Epithelial cell of proximal tubule (primary cell): ENCODE measurements around the gene TPBGL. TPM values are rescaled to one million over a fixed set of nuclear protein-coding genes. Genes with fewer than 3 reads are reported as not detected.

Experiments
- DNase-seq: peaks from one replicate; pipeline ENCODE4 v3.0.0-alpha.2; 2011; ENCODE audit warnings: low read depth
- H3K4me3 ChIP-seq: 2 replicates; pipeline ENCODE4 v1.5.1; 2011; ENCODE audit warnings: low read depth, mild to moderate bottlenecking, low read length
- total RNA-seq: library from RNA; depleted of rRNA; stranded (reverse); fragments of >200 nt; gene quantifications from 2 replicates; pipeline ENCODE4 v1.2.3, GENCODE V29; 2015
- TF ChIP-seq, protein P1 (sequence below): conservative IDR thresholded peaks from 2 replicates; pipeline ENCODE4 v1.5.1; 2012; ENCODE audit warnings: low read depth, mild to moderate bottlenecking, low read length

The TPBGL gene, protein sequence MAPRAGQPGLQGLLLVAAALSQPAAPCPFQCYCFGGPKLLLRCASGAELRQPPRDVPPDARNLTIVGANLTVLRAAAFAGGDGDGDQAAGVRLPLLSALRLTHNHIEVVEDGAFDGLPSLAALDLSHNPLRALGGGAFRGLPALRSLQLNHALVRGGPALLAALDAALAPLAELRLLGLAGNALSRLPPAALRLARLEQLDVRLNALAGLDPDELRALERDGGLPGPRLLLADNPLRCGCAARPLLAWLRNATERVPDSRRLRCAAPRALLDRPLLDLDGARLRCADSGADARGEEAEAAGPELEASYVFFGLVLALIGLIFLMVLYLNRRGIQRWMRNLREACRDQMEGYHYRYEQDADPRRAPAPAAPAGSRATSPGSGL
- not detected in 2 replicates for total RNA-seq

DNA sequence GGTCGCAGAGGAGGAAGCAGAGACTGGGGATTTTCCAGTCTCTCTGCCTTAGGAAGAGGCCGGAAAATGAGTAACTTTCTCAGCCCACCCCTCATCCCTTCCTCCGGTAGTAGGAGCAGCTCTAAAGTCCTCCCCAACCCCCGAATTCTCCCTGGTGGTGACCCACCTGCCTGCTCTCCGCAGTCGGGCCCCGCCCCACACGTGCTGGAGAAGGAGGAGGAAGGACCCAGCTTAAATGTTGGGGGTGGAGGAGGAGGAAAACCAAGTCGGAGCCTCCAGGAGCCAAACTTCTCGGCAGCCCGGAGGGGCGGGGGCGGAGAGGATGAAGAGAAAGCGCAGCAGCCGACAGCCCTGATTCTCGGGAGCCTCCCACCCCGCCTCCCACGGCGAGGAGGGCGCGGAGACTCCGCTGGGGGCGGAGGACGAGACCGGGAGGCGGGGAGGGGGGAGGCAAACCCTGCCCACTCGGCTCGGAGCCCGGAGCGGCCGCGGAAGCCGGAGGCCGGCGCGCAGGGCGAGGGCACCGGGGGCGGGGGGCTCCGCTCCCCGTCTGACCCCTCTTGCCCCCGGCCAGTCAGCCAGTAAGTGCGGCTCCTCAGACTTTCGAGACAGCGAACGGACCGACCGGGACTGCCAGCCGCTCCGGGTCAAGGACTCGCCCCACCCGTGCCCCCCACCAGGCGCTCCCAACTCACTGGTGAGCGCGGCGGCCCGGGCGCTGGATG, at the start of gene TPBGL:
Gene TPBGL, plus strand, starts transcription at position 464 of the 725 bp plus-strand sequence. CDS start 276 bp downstream, outside the sequence.
- peak within 1 kb of the TSS; percentile 40 for H3K4me3 ChIP-seq
- no peak for DNase-seq
- TF ChIP-seq, protein P1, sequence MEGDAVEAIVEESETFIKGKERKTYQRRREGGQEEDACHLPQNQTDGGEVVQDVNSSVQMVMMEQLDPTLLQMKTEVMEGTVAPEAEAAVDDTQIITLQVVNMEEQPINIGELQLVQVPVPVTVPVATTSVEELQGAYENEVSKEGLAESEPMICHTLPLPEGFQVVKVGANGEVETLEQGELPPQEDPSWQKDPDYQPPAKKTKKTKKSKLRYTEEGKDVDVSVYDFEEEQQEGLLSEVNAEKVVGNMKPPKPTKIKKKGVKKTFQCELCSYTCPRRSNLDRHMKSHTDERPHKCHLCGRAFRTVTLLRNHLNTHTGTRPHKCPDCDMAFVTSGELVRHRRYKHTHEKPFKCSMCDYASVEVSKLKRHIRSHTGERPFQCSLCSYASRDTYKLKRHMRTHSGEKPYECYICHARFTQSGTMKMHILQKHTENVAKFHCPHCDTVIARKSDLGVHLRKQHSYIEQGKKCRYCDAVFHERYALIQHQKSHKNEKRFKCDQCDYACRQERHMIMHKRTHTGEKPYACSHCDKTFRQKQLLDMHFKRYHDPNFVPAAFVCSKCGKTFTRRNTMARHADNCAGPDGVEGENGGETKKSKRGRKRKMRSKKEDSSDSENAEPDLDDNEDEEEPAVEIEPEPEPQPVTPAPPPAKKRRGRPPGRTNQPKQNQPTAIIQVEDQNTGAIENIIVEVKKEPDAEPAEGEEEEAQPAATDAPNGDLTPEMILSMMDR = no peak

DNA sequence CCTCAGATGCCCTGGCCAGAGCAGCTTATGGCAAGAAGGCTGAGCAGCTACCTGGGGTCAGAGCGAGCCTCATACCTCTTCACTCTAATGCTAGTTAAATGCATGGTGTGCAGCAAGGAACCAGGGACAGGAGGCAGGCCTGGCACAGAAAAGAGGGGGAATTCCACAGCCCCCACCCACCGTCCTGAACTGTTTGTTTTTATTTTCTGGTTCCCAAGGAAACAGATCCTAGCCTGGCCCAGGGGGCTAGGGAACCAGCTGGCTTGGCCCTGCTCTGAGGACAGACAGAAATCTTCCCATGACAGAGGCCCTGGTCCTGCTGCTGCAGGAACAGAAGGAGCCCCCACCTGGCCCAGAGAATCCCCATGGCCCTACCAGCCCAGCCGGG, 49.2 kb upstream of the TPBGL start:
- DNase-seq = no peak
- TF ChIP-seq, protein P1 = no peak
- no peak overlapping the region for H3K4me3 ChIP-seq

DNA sequence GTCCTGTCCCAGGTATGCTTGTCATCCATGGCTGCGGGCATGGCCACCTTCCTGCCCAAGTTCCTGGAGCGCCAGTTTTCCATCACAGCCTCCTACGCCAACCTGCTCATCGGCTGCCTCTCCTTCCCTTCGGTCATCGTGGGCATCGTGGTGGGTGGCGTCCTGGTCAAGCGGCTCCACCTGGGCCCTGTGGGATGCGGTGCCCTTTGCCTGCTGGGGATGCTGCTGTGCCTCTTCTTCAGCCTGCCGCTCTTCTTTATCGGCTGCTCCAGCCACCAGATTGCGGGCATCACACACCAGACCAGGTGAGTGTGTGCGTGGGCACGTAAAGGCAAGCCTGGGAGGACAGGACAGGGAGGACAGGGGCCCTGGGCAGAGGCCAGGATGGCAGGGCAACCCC, 47.3 kb upstream of the TPBGL start:
- DNase-seq = no peak
- H3K4me3 ChIP-seq = no peak overlapping the region
- TF ChIP-seq, protein P1 = no peak

DNA sequence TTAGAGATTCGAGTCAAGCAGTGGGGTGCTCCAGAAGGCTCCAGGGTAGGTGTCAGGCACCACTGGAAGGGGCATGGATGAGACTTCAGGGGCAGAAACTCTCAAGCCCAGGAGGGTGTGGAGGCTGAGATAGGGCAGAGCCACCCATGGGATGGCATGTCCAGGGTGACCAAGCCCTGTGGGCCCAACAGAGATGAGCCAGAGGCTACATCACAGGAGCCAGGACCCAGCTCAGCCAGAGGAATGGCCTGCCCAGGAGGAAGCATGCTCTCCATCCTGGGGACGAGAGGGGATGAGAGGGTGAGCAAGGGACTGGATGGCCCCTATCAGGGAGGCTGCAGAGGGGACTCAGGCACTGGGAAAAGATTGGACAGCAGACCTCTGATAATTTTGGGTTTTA, 46.9 kb upstream of the TPBGL start:
- H3K4me3 ChIP-seq = no peak overlapping the region
- TF ChIP-seq, protein P1 = no peak
- DNase-seq = no peak

DNA sequence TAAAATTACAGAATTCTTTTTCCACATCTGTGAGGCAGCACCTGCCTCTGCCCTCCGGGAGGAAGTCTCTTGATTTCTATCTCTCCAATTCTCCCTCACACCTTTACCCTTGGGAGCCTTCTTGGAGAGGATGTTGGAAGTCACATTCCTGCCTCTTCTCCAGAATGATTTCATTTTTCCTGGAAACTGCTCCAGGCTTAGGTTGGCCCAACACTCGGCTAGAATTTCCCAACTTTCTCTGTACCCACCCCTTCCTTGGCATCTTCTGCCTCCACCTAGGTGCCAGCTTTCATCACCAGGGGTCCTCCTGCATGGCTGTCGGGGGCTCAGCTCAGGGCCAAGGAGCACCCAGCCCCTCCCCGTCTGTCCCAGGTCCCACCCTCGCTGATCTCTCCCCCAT, 46.4 kb upstream of the TPBGL start:
- TF ChIP-seq, protein P1 = no peak
- DNase-seq = no peak
- no peak overlapping the region for H3K4me3 ChIP-seq

DNA sequence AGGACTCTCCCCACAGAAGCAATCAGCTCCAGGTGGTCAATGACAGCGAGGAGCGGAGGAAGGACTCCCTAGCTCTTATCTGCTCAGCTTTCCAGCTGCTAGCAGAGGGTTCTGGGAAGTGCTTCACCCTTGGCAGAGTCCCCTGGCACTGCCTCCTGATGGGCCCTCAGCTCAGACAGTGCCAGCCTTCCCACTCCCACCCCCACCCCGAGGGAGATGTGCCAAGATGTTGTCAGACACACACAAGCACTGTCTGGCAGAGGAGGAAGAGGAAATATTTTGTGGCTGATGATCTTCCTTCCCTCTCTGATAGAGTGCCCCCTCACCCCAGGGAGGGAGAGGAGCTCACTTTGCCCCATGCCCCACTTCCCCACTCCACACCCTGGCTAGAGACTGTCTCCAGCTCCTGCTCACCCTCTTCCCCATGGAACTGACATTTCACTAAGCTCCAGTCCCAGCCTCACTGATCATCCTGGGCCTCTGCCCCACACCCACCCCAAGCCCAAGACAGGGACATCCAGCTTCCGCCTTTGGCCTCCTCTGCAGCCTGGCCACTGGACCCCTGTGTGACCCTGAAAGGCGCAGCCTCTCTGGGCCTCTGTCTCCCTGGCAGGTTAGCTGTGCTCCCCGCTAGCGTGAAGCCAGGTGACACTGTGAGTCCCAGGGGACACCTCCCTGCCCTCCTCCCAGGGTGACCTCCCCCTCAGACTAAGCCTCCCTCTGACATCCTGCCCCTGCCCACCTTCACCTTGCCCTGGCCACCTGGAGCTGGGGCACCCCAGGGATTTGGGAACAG, 45.2 kb upstream of the TPBGL start:
- DNase-seq = no peak
- TF ChIP-seq, protein P1 = no peak
- H3K4me3 ChIP-seq = no peak overlapping the region
